NT2/D1 (cell line): ENCODE data around the gene FSTL4.

Experiments used
- SUZ12 ChIP-seq: IDR thresholded peaks from 2 replicates; pipeline ENCODE4 v1.6.1; 2011; ENCODE audit not compliant: insufficient read length, insufficient read depth; ENCODE audit errors: extremely low read depth
- YY1 ChIP-seq: IDR thresholded peaks from 2 replicates; pipeline ENCODE4 v1.6.1; 2011; ENCODE audit not compliant: insufficient read length, insufficient read depth
- ZNF274 ChIP-seq: IDR thresholded peaks from 2 replicates; pipeline ENCODE4 v1.6.1; 2011; ENCODE audit warnings: mild to moderate bottlenecking, low read depth, low read length

DNA sequence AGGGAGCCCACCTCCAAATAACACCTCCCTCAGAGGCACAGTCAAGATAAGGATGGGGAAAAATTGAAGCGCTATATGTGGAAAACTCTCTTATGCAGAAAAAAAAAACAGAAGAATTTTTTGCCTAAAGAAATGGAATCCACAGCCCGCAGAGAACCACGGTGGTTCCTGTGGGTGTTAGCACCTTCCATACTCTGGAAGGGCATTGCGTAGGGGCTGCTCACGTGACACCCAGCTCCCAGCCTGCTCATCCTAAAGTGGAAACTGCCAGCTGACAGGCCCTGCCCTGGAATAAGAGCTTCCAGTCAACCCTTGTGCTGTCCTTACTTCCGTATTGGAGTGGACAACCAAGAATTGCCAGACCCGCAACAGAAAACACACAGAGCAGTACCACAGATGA, 142.5 kb downstream of the FSTL4 start:
- TF ChIP-seq YY1 (no peak), ZNF274 (no peak), SUZ12 (no peak)
